Measurements from ENCODE around the gene GLT1D1. TPM values are rescaled to one million over a fixed set of nuclear protein-coding genes. Genes with fewer than 3 reads are reported as not detected.

The GLT1D1 gene
- total RNA-seq, 1 donor from 2014 or later = not detected

DNA sequence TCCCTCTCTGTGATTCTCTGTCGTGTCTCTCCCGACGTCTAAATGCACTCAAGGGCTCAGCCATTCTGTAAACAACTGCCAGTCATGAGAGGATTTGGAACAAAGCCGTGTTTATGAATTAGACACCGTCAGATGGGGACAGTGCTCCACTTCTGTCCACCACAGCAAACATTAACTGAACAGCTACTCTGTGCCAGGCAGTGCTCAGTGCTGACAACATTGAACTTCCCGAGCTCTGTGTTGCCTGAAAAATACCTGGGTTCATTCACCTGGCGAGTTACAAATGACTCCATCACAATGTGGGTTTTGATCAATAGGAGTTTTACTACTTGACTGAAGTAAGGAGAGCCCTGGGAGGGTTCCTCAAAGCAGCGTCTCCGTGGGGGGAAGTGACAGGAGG, 139.3 kb downstream of the GLT1D1 start:
- DNase-seq (ENCODE audit: low read depth) = no peak

DNA sequence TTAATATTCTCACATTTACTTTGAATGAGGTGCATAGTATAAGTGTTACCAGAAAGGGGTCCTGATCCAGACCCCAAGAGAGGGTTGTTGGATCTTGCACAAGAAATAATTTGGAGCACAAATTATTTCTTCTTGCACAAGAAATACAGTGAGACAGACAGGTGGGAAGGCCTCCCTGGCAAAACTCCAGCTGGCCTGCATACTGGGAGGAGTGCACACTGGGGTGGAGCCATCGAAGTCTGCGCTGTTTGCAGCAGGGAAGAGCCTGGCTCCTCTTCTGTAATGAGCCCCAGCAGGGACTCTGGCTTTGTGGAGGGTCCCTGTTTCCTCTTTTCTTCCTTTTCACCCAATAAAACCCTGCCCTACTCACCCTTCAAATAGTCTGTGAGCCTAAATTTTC, 141.6 kb downstream of the GLT1D1 start:
- no peak for DNase-seq (ENCODE audit: low read depth)

DNA sequence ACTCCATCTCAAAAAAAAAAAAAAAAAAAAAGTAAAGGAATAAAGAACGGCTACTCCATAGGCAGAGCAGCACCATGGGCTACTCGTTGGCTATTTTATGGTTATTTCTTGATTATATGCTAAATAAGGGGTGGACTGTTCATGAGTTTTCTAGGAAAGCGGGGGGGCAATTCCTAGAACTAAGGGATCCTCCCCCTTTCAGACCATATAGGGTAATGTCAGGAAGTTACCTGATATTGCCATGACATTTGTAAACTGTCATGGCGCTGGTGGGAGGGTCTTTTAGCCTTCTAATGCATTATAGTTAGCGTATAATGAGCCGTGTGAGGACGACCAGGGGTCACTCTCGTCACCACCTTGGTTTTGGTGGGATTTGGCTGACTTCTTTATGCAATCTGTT, 142.3 kb downstream of the GLT1D1 start:
- no peak for DNase-seq (ENCODE audit: low read depth)

DNA sequence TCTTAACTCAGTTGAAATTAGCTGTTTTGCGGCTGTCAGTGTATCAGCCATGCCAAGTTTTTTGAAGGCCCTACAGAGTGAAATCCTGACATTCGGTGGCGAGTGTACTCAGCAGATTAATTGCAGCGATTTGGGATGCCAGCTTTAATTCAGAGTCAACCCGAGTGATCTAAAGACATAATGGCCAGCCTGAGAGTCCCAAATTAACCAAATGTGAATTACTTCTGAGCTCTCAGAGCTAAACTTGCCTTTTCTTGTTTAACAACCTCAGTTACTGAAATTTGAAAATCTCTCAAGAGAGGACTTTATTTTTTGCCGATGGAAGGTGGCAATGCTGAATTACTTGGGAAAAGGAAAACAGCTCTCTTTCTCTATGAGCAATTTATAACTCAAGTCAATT, 148.5 kb downstream of the GLT1D1 start:
- DNase-seq (ENCODE audit: low read depth) = no peak

DNA sequence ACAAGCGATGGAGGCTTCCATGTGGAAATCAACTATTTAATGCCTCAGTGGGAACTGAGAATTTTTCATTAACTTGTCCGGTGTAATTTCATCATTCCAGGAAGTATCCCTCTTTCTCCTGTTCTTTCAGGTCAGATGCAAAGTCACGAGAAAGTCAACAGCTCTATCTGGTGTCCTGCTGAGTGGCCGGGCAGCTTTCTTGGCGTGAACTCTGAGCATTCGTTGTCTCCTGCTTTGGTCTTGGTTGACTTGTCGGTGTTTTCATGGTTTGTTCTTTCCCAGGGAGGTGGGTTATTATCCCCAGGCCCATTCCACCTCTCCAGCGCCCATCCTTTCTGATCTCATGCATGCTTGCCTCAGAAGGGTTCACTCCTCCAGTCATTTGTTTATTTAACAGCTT, 149.1 kb downstream of the GLT1D1 start:
- no peak for DNase-seq (ENCODE audit: low read depth)

DNA sequence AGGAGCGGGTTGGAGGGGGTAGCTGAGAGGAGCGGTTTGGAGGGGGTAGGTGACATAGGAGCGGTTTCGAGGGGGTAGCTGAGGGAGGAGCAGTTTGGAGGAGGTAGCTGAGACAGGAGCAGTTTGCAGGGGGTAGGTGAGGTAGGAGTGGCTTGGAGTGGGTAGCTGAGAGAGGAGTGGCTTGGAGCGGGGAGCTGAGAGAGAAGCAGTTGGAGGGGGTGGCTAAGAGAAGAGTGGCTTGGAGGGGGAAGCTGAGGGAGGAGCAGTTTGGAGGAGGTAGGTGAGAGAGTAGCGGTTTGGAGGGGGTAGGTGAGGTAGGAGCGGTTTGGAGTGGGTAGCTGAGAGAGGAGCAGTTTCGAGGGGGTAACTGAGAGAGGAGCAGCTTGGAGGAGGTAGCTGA, 152.1 kb downstream of the GLT1D1 start:
- DNase-seq (ENCODE audit: low read depth) = no peak

DNA sequence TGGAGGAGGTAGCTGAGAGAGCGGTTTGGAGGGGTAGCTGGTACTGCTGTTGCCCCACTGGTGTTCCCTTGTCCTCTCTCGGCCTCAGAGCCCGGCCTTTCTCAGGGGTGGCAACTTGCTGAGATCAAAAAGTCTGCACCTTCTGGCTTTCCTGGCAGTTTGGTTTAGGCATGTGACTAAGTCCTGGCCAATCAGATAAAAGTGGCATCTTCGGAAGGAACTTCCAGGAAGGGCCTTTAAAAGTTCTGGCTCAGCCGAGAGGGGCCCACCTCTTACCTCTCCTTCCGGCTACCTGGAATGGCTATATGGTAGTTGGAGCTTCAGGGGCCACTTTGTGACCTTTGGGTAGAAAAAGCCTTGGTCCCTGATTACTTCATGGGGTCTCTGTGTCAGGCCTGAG, 152.6 kb downstream of the GLT1D1 start:
- DNase-seq (ENCODE audit: low read depth) = no peak

DNA sequence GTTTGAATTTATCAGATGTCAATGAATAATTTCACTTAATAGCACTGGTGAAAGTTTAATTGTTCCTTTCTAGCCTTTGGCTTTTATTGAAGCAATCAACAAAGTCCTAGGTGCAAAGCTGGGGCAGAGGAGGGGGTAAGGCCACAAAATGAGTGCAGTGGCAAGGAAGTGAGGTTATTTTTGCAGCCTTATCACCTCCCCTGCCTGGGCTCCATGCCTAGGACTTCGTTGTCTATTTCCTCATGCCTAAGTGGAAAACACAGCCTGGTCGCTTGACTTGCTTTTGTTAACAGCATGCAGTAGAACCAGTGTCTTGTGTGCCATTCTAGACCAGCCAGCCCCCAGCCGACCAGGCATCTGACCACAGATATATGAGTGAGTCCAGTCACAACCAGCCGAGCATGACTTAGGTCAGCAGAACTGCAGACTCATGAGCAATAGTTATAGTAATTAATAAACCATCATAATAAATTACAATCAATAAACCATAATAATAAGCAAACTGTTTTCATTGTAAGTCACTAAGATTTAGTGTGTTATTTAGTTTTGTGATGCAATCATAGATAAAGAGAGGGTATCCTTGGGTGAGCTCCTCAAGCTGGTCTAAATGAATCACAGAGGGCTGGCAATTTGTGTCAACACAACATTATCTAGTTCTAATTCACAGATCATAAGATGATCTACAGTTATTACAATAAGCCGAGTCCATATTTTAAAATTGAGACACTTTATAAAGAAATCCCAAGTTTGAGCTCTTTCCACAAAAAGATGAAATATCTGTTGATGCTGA, 156.8 kb downstream of the GLT1D1 start:
- DNase-seq (ENCODE audit: low read depth) = no peak

DNA sequence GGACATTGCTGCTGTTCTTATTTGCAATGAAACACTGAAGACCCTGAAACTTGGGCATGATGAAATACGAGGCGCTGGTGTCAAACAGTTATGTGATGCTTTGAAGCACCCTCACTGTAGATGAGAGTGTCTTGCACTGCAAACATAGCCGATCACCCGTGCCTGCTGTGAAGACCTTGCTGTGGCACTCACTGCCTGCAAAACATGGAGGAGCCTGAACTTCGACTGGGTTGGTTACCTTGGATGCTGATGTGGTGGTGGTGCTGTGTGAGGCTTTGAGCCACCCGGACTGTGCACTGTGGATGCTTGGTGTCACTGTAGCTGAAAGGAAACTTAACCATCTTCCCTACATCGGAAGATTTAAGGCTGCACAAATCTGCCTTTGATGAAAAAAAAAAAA, 162.9 kb downstream of the GLT1D1 start:
- no peak for DNase-seq (ENCODE audit: low read depth)

DNA sequence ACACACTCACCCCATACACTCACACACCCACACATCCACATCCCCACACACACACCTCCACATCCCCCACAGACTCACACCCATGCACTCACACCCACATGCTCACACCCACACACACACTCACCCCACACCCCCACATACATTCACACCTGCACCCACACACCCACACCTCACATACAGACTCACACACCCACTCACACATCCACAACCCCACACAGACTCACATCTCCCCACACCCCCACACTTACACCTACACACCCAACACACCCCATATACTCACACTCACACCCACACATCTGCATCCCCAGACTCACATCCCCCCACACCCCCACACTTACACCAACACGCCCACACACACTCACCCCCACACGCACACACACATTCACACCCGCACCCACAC, 171.8 kb downstream of the GLT1D1 start:
- no peak for DNase-seq (ENCODE audit: low read depth)

DNA sequence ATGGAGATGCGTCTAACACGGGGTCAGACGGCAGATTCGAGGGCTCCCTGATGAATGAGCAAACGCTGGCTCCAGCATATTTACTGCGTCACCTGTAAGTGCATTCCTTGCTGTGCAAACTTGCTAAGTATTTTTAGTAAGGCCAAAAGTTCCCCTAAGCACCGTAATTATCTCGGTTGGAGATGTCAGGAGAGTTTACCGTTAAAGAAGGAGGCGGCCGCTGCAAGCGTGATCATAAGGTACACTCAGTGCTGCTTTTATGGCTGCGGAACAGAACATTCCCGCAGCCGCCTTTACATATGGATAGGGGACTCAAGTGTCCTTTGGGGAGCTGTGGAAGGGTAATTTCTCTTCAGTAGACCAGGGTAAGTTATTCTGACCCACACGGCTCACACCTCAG, 175.6 kb downstream of the GLT1D1 start:
- DNase-seq (ENCODE audit: low read depth) = no peak

Other genes starting within 250 kb of the GLT1D1 start
- gene SLC15A4, start 29.5 kb upstream of the GLT1D1 start, total RNA-seq = 48.6 and 54.4 TPM in 2 replicates

Measured in myocyte (in vitro differentiated cells).